DMS 273 (cell line): ENCODE data around the gene CAMK2D.
"Not testable (repeated sequence)": the region's sequence is repeated elsewhere in the genome, so short reads cannot be mapped to it uniquely, and the experiment has no call there.

Source experiments
- DNase-seq: peaks from one replicate; lab custom pipeline; 2025; ENCODE audit not compliant: unreplicated experiment; lab: John Stamatoyannopoulos, UW

The CAMK2D gene

GRCh38 chr4:113687067-113687718 lies 74.3 kb downstream of the CAMK2D start:
- no peak for DNase-seq

GRCh38 chr4:113685157-113685556 lies 76.4 kb downstream of the CAMK2D start:
- DNase-seq: not testable (repeated sequence)

GRCh38 chr4:113684534-113685091 lies 76.9 kb downstream of the CAMK2D start:
- DNase-seq: peak; percentile 30

- DNase-seq: no peak
These were observed 78.6 kb downstream of the CAMK2D start for GRCh38 chr4:113682730-113683537.

GRCh38 chr4:113678641-113679040 lies 82.9 kb downstream of the CAMK2D start:
- DNase-seq: no peak

GRCh38 chr4:113677325-113677724 lies 84.2 kb downstream of the CAMK2D start:
- no peak for DNase-seq

- peak; percentile 47 for DNase-seq
These were observed 85.5 kb downstream of the CAMK2D start for GRCh38 chr4:113675731-113676697.

- DNase-seq: no peak
These were observed 86.8 kb downstream of the CAMK2D start for GRCh38 chr4:113674733-113675132.

- peak; percentile 4 for DNase-seq
These were observed 87.3 kb downstream of the CAMK2D start for GRCh38 chr4:113674251-113674650.

GRCh38 chr4:113673450-113673849 lies 88.1 kb downstream of the CAMK2D start:
- no peak for DNase-seq

GRCh38 chr4:113666386-113667114 lies 95.0 kb downstream of the CAMK2D start:
- no peak for DNase-seq

- DNase-seq: no peak
These were observed 96.5 kb downstream of the CAMK2D start for GRCh38 chr4:113665036-113665435.

GRCh38 chr4:113662581-113662980 lies 99.0 kb downstream of the CAMK2D start:
- DNase-seq: no peak

GRCh38 chr4:113659127-113659526 lies 102.4 kb downstream of the CAMK2D start:
- DNase-seq: no peak

GRCh38 chr4:113657586-113658233 lies 103.8 kb downstream of the CAMK2D start:
- peak; percentile 40 for DNase-seq

GRCh38 chr4:113653871-113654270 lies 107.7 kb downstream of the CAMK2D start:
- no peak for DNase-seq

- DNase-seq: peak; percentile 6
These were observed 115.1 kb downstream of the CAMK2D start for GRCh38 chr4:113646442-113646822.

- no peak for DNase-seq
These were observed 115.6 kb downstream of the CAMK2D start for GRCh38 chr4:113645771-113646441.

GRCh38 chr4:113645288-113645687 lies 116.2 kb downstream of the CAMK2D start:
- no peak for DNase-seq
